GM08714 (cell line): ENCODE data around the gene TMEM235.
A peak's percentile ranks its signal among the peaks of the same experiment; 100 is the strongest.

Experiments used
- H3K4me3 ChIP-seq: fragments of 200-500 bp; sonication (Bioruptor generic); 2 replicates; pipeline ENCODE4 v1.5.1; 2014; ENCODE audit warnings: mild to moderate bottlenecking, low read length, inconsistent platforms
- ZNF274 ChIP-seq: IDR thresholded peaks from 2 replicates; pipeline ENCODE4 v1.6.1; 2012; ENCODE audit warnings: mild to moderate bottlenecking, low read depth, low read length

Gene TMEM235

GRCh38 chr17:78230996-78231935 lies at the start of gene TMEM235:
Gene TMEM235 (plus strand): TSS chr17:78231631. CDS start chr17:78232024, 393 bp downstream.
- H3K4me3 ChIP-seq: no peak within 1 kb of the TSS
- no peak for TF ChIP-seq ZNF274

- no peak overlapping the region for H3K4me3 ChIP-seq
- no peak for TF ChIP-seq ZNF274
Observed at GRCh38 chr17:78182504-78182903, 48.9 kb upstream of the TMEM235 start.

DNA sequence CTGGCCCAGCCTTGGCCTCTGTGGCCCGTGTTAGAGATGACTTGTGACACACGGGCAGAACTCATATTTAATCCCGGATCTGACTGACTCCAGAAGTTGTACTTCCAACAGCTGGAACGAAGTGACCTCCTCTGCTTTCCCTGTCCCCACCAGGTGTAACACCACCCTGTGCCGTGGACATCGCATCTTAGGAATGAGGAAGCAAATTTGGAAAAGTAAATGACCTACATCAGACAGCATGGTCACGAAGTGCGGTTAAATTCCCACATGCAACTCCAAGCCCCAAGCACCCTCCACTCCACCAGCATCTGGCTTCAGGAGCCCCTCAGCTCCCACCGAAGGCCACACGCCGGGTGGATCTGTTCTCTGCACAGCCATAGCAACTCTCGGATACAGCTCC lies 47.5 kb upstream of the TMEM235 start:
- no peak overlapping the region for H3K4me3 ChIP-seq
- TF ChIP-seq ZNF274: no peak

DNA sequence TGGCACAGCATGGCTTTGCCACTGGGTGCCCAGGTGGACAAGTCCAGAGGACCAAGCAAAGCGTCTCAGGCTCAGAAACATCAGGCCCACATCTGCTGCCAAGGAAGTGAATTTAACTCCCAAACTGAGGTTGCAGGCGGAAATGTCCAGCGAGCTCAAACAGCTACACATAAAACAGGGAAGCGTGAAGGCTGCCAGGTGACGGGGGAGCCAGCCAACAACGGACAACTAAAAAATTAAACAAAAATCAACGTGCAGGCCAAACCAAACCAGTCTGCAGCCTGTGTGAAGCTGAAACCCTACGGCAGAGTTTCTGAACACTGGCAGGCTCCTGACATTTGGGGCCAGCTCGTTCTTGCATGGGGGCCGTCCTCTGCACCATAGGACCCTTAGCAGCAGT lies 47.1 kb upstream of the TMEM235 start:
- no peak for TF ChIP-seq ZNF274
- H3K4me3 ChIP-seq: no peak overlapping the region

GRCh38 chr17:78184868-78185267 lies 46.6 kb upstream of the TMEM235 start:
- H3K4me3 ChIP-seq: no peak overlapping the region
- TF ChIP-seq ZNF274: no peak

DNA sequence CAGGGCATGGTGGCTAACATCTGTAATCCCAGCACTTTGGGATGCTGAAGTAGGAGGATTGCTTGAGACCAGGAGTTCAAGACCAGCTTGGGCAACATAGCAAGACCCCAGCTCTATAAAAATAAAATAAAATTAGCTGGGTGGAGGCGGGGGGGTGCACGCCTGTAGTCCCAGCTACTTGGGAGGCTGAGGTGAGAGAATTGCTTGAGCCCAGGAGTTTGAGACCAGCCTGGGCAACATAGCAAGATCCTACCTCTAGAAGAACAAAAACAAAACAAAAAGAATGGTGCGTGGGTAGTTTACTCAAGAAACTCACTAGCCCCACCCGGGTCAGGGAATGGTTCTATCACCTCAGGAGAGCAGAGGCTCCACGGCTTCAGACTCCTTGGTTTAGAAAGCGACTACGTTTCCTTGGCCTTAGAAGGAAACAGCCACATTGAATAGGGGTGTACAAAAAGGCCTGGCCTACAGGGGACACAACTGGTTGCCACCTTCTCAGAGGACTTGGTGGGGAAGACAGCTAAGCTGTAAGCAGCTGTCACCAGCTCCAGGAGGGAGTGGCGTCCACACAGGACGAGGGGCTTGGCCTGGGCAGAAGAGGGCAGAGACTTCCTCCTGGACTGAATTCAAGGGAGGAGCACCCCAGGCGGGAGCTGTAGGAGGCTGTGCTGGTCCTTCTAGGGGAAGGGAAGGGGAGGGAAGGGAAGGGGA lies 45.3 kb upstream of the TMEM235 start:
- no peak for TF ChIP-seq ZNF274
- H3K4me3 ChIP-seq: peak overlapping the region; percentile 88

DNA sequence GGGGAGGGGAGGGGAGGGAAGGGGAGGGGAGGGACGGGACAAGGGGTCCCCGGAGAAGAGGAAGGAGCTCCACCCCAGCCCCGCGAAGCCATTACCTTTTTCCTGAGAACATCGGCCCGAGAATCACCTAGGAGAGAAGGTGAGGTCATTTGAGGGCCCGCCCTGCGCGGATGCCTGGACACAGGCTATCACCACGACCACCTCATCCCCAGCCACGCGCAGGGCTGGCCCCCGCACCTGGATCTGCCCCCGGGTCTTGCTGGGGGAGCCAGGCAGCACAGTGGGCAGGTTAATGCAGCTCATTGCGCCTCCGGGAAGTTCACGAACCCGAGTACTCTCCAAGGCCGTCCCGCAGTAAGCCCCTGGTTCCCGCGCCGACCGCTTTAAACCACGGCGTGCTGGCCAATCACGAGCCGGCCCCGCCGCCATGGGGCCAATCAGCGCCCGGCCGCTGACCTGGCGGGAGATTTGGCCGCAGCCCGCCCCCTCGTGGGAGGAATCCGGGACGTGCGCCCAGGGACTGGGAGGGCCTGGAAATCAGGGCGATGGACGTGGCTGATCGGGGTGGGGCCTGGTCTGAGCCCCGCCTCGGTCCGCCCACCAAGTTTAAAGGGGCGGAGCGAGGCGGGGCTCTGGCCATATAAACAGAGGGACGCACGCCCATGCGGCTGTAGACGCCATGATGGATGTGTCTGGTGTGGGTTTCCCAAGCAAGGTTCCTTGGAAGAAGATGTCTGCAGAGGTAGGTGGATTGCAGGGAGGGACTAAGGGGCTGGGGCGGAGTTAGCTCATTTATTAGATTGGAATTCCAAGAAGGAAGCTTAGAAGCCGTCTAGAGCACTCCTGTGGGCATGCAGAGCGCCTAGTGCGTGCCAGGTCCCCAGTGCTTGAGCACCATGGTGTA lies 44.5 kb upstream of the TMEM235 start, which contains the start of the genes AFMID and TK1:
AFMID (plus strand) TSS at position 671 of the 904 bp plus-strand sequence; CDS start at position 680, 9 bp downstream.
TK1 (minus strand) TSS at position 361 of the 904 bp plus-strand sequence; CDS start at position 303, 58 bp downstream.
- H3K4me3 ChIP-seq: peak within 1 kb of the TSS; percentile 88
- no peak for TF ChIP-seq ZNF274

GRCh38 chr17:78196716-78197115 lies 34.7 kb upstream of the TMEM235 start:
- H3K4me3 ChIP-seq: no peak overlapping the region
- no peak for TF ChIP-seq ZNF274

DNA sequence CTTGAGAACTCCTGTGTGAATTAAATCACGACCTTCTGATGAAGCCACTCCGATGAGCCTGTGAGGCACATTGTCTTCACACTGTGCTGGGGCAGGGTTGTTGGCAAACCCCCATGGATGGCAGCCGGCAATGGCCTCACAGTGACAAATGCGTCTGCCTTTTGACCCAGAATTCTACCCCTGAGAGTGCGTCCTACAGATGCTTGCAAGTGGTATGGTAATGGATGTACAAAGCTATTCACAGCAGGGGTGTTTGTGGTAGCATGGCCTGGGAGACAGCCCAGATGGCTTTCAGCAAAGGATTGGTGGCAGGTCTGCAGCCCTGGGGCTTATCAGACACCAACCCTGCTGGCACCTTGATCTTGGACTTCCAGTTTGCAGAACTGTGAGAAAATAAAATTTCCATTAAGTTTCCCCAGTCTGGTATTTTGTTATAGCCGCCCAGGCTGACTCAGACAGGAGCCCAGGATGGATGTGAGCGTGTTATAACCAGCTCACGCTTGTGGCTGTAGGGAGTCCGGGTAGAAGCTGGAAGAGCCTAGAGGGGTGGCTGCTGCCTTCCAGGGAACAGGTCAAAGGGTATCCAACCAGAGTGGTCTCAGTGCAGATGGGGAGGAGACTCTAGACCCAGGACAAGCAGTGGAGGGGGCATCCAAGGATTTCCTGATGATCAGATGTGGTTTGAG lies 34.1 kb upstream of the TMEM235 start:
- H3K4me3 ChIP-seq: no peak overlapping the region
- TF ChIP-seq ZNF274: no peak

DNA sequence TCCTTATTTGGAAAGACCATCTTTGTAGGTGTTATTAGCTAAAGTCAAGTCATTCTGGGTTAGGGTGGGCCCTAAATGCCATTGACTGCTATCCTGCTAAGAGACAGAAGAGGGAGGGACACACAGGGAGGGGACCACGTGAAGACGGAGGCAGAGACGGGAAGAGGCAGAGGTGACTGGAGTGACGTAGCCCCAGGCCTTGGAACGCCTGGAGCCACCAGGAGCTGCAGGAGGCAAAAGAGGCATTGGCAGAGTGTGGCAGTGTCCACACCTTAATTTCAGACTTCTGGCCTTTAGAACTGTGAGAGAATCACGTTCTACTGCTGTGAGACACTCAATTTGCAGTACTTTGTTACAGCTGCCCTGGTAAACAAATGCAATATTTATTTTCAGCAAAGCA lies 31.0 kb upstream of the TMEM235 start:
- no peak for TF ChIP-seq ZNF274
- H3K4me3 ChIP-seq: no peak overlapping the region

DNA sequence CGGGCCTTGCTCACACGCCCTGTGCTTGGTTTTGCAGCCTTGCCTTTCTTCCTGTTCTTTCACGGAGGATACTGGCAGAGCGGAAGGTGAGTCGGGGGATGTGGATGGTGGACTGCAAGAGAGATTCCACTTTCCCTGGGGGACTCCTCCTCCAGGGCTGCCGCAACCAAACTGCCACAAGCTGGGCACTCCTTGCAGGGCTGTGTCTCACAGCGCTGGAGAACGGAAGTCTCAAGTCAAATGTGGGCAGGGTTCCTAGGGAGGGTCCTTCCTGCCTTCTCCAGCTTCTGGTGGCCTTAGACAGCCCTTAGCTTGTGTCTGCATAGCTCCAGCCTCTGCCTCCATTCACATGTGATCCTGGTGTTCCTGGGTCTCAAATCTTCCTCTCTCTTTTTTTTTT lies 28.8 kb upstream of the TMEM235 start:
- H3K4me3 ChIP-seq: no peak overlapping the region
- TF ChIP-seq ZNF274: no peak

GRCh38 chr17:78204387-78205123 lies 26.9 kb upstream of the TMEM235 start:
- no peak overlapping the region for H3K4me3 ChIP-seq
- no peak for TF ChIP-seq ZNF274

- TF ChIP-seq ZNF274: no peak
- H3K4me3 ChIP-seq: no peak overlapping the region
Observed at GRCh38 chr17:78205124-78205775, 26.2 kb upstream of the TMEM235 start.
